WTC11 (cell line): ENCODE measurements around the gene ZFAND6. TPM values are rescaled to one million over a fixed set of nuclear protein-coding genes. Genes with fewer than 3 reads are reported as not detected.

ENCODE experiments used
- ATAC-seq: fragments of 200-7000 bp; cut with Tn5 transposase; 2 replicates; pipeline ENCODE4 v1.10.0; 2021; ENCODE audit warnings: mild to moderate bottlenecking, moderate library complexity
- CTCF ChIA-PET: fragments of 300-600 bp; sonication (Branson Sonifier 250); formaldehyde crosslinking; loops from one replicate; lab custom pipeline; 2021; ENCODE audit warnings: antibody characterized with exemption; lab: Charles Lee
- POLR2A ChIA-PET: fragments of 350-600 bp; sonication (Branson Sonifier 250); formaldehyde crosslinking; loops from one replicate; lab custom pipeline; 2021; ENCODE audit warnings: antibody characterized with exemption; lab: Charles Lee
- DNase-seq: peaks from one replicate; pipeline ENCODE4 v3.0.0; 2021; ENCODE audit warnings: low spot score
- H3K27ac Mint-ChIP-seq: 2 replicates; pipeline ENCODE4 v1.8.0; 2021; ENCODE audit warnings: mixed read lengths
- H3K27me3 Mint-ChIP-seq: 2 replicates; pipeline ENCODE4 v1.8.0; 2021; ENCODE audit warnings: low read depth, mild to moderate bottlenecking, moderate library complexity, mixed read lengths
- H3K36me3 Mint-ChIP-seq: 2 replicates; pipeline ENCODE4 v1.8.0; 2021; ENCODE audit warnings: mixed read lengths
- H3K4me1 Mint-ChIP-seq: 2 replicates; pipeline ENCODE4 v1.8.0; 2022; ENCODE audit warnings: mixed read lengths
- H3K4me3 Mint-ChIP-seq: 2 replicates; pipeline ENCODE4 v1.8.0; 2021; ENCODE audit warnings: mild to moderate bottlenecking, moderate library complexity, mixed read lengths
- H3K9me3 Mint-ChIP-seq: 2 replicates; pipeline ENCODE4 v1.8.0; 2021; ENCODE audit warnings: mixed read lengths
- ATF1 ChIP-seq: sonication (generic); formaldehyde crosslinking; IDR thresholded peaks from 2 replicates; pipeline ENCODE4 v1.8.1; 2023; ENCODE audit warnings: mild to moderate bottlenecking, moderate library complexity, missing genetic modification reagents
- ATF3 ChIP-seq: sonication (generic); formaldehyde crosslinking; conservative IDR thresholded peaks from 2 replicates; pipeline ENCODE4 v1.8.1; 2022; ENCODE audit warnings: mild to moderate bottlenecking, missing genetic modification reagents
- CBFB ChIP-seq: sonication (generic); formaldehyde crosslinking; IDR thresholded peaks from 2 replicates; pipeline ENCODE4 v1.8.1; 2022; ENCODE audit warnings: mild to moderate bottlenecking, low read depth, missing genetic modification reagents
- CTCF ChIP-seq: fragments of 200-600 bp; IDR thresholded peaks from 2 replicates; pipeline ENCODE4 v1.8.0; 2022; ENCODE audit warnings: antibody characterized with exemption
- E2F5 ChIP-seq: sonication (generic); formaldehyde crosslinking; IDR thresholded peaks from 2 replicates; pipeline ENCODE4 v1.8.1; 2022; ENCODE audit warnings: mild to moderate bottlenecking, moderate library complexity, missing genetic modification reagents
- ELF4 ChIP-seq: sonication (generic); formaldehyde crosslinking; IDR thresholded peaks from 2 replicates; pipeline ENCODE4 v1.8.1; 2022; ENCODE audit warnings: low read depth, mild to moderate bottlenecking, moderate library complexity, missing genetic modification reagents
- FOXJ3 ChIP-seq: sonication (generic); formaldehyde crosslinking; IDR thresholded peaks from 2 replicates; pipeline ENCODE4 v1.9.0; 2021; ENCODE audit warnings: missing genetic modification reagents, mild to moderate bottlenecking, borderline replicate concordance
- JAZF1 ChIP-seq: fragments of 250-450 bp; sonication (Bioruptor Pico); IDR thresholded peaks from 2 replicates; pipeline ENCODE4 v1.9.0; 2021; ENCODE audit warnings: moderate library complexity, mild to moderate bottlenecking, inconsistent platforms
- MYBL2 ChIP-seq: sonication (generic); formaldehyde crosslinking; IDR thresholded peaks from 2 replicates; pipeline ENCODE4 v1.8.1; 2023; ENCODE audit warnings: mild to moderate bottlenecking, moderate library complexity, missing genetic modification reagents
- NFE2L1 ChIP-seq: sonication (generic); formaldehyde crosslinking; IDR thresholded peaks from 2 replicates; pipeline ENCODE4 v1.8.1; 2023; ENCODE audit warnings: missing genetic modification reagents
- NR2C2 ChIP-seq: sonication (generic); formaldehyde crosslinking; IDR thresholded peaks from 2 replicates; pipeline ENCODE4 v1.8.0; 2022; ENCODE audit warnings: mild to moderate bottlenecking, missing genetic modification reagents
- PRRX2 ChIP-seq: fragments of 250-450 bp; sonication (Bioruptor Pico); IDR thresholded peaks from 2 replicates; pipeline ENCODE4 v1.8.0; 2021; ENCODE audit warnings: mild to moderate bottlenecking
- RORB ChIP-seq: fragments of 250-450 bp; sonication (Bioruptor Pico); IDR thresholded peaks from 2 replicates; pipeline ENCODE4 v1.9.0; 2021; ENCODE audit warnings: mild to moderate bottlenecking
- TCF7 ChIP-seq: sonication (generic); formaldehyde crosslinking; IDR thresholded peaks from 2 replicates; pipeline ENCODE4 v1.8.0; 2022; ENCODE audit warnings: mild to moderate bottlenecking, low read depth, missing genetic modification reagents, moderate library complexity
- TP53 ChIP-seq: sonication (generic); formaldehyde crosslinking; IDR thresholded peaks from 2 replicates; pipeline ENCODE4 v1.8.1; 2023; ENCODE audit warnings: mild to moderate bottlenecking, missing genetic modification reagents
- USF2 ChIP-seq: sonication (generic); formaldehyde crosslinking; IDR thresholded peaks from 2 replicates; pipeline ENCODE4 v1.8.1; 2023; ENCODE audit warnings: mild to moderate bottlenecking, missing genetic modification reagents, moderate library complexity
- ZNF219 ChIP-seq: sonication (generic); formaldehyde crosslinking; IDR thresholded peaks from 2 replicates; pipeline ENCODE4 v1.8.0; 2023; ENCODE audit warnings: missing genetic modification reagents, mild to moderate bottlenecking, borderline replicate concordance
- ZNF281 ChIP-seq: sonication (generic); formaldehyde crosslinking; IDR thresholded peaks from 2 replicates; pipeline ENCODE4 v1.8.0; 2023; ENCODE audit warnings: mild to moderate bottlenecking, missing genetic modification reagents
- ZNF396 ChIP-seq: fragments of 250-450 bp; sonication (Bioruptor Pico); IDR thresholded peaks from 2 replicates; pipeline ENCODE4 v1.8.0; 2021; ENCODE audit warnings: mild to moderate bottlenecking, moderate library complexity, borderline replicate concordance
- ZNF416 ChIP-seq: fragments of 250-450 bp; sonication (Bioruptor Pico); IDR thresholded peaks from 2 replicates; pipeline ENCODE4 v1.9.0; 2021; ENCODE audit warnings: mild to moderate bottlenecking, inconsistent platforms
- ZNF423 ChIP-seq: fragments of 250-450 bp; sonication (Bioruptor Pico); IDR thresholded peaks from 2 replicates; pipeline ENCODE4 v2.1.2; 2022; ENCODE audit warnings: mild to moderate bottlenecking, moderate library complexity
- total RNA-seq: library from RNA; stranded (reverse); gene quantifications from 3 replicates; pipeline ENCODE4 v1.2.3, GENCODE V29; 2021
- TF ChIP-seq, protein P1 (sequence below): sonication (generic); formaldehyde crosslinking; IDR thresholded peaks from 2 replicates; pipeline ENCODE4 v1.8.1; 2023; ENCODE audit warnings: mild to moderate bottlenecking, missing genetic modification reagents

The ZFAND6 gene
- total RNA-seq, 1 experiment from 2014 or later: 114 TPM

DNA sequence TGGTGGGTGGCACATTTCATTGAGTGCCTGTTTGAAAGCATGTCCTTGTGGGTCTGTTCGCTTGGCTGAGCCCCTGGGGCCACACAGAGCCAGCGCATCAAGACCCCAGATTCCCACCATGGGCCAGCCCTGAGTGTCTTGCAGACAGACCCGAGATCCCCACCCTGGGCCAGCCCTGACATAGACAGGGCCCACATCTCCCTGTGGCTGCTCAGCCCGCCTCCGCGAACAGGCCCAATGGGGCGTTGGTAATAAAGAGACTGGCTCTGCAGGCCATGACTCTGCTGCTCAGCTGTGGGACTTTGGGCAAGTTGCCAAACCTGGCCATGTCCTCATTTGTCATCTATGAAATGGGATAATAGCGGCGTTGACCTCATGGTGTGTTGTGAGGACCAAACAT lies 116.0 kb downstream of the ZFAND6 start (continued):
- TF ChIP-seq, protein P1, sequence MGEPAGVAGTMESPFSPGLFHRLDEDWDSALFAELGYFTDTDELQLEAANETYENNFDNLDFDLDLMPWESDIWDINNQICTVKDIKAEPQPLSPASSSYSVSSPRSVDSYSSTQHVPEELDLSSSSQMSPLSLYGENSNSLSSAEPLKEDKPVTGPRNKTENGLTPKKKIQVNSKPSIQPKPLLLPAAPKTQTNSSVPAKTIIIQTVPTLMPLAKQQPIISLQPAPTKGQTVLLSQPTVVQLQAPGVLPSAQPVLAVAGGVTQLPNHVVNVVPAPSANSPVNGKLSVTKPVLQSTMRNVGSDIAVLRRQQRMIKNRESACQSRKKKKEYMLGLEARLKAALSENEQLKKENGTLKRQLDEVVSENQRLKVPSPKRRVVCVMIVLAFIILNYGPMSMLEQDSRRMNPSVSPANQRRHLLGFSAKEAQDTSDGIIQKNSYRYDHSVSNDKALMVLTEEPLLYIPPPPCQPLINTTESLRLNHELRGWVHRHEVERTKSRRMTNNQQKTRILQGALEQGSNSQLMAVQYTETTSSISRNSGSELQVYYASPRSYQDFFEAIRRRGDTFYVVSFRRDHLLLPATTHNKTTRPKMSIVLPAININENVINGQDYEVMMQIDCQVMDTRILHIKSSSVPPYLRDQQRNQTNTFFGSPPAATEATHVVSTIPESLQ (CRISPR knock-in tag): no peak
- no peak for TF ChIP-seq RORB (CRISPR knock-in tag)
- no peak for TF ChIP-seq ZNF396 (CRISPR knock-in tag)
- TF ChIP-seq TP53 (CRISPR knock-in tag): no peak
- TF ChIP-seq E2F5: no peak
- TF ChIP-seq CBFB (CRISPR knock-in tag): no peak
- no peak for TF ChIP-seq JAZF1

DNA sequence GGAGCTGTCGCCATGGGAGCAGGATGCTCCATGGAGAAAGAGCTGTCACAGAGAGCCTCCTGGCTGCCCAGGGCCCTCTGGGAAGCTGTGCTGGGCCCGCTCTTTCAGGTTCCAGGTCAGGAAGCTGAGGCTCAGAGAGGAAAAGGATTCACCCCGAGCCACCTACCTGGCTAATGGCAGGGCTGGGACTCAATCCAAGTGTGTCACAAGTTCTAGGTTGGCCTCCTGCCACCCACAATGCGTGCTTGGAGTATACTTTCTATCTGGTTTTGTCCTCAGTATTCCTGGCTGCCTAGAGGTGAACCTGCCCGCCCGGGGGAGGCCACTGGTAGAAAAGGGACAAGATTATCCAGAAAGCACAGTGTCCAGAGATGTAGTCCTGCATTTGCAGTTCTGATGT lies 117.0 kb downstream of the ZFAND6 start:
- ATAC-seq (no peak), DNase-seq (no peak)
- no peaks in the 10 kb centered on the region for H3K4me1 Mint-ChIP-seq
- no peaks in the 10 kb centered on the region; the same call in 1 of the 2 replicates for H3K9me3 Mint-ChIP-seq
- ChIA-PET POLR2A (no interaction called here), CTCF (no interaction called here)
- peaks cover 10% of the 10 kb centered on the region for H3K36me3 Mint-ChIP-seq
- no peak overlapping the region; the same call in 1 of the 2 replicates for H3K27ac Mint-ChIP-seq
- H3K27me3 Mint-ChIP-seq: no peaks in the 10 kb centered on the region
- no peak for TF ChIP-seq NFE2L1 (CRISPR knock-in tag)
- TF ChIP-seq ELF4: no peak
- TF ChIP-seq ATF1 (CRISPR knock-in tag): no peak
- no peak for TF ChIP-seq ATF3 (CRISPR knock-in tag)
- no peak overlapping the region for H3K4me3 Mint-ChIP-seq

- ChIA-PET CTCF (no interaction called here), POLR2A (interaction anchor here (1.2 kb wide), 1 partner anchor 9 kb away, joined by 4 read pairs; no protein-coding TSS in a partner anchor)
- DNase-seq (no peak), ATAC-seq (no peak)
- H3K9me3 Mint-ChIP-seq: no peaks in the 10 kb centered on the region; the same call in 1 of the 2 replicates
- no peak overlapping the region for H3K27ac Mint-ChIP-seq
- H3K4me3 Mint-ChIP-seq: no peak overlapping the region
- H3K36me3 Mint-ChIP-seq: peaks cover 12% of the 10 kb centered on the region
- no peaks in the 10 kb centered on the region for H3K27me3 Mint-ChIP-seq
- no peaks in the 10 kb centered on the region for H3K4me1 Mint-ChIP-seq
- TF ChIP-seq NR2C2 (CRISPR knock-in tag): no peak
- no peak for TF ChIP-seq FOXJ3
- TF ChIP-seq TCF7: no peak
- TF ChIP-seq CTCF: no peak
- TF ChIP-seq CBFB (CRISPR knock-in tag): no peak
- no peak for TF ChIP-seq ZNF416 (CRISPR knock-in tag)
- TF ChIP-seq ZNF281 (CRISPR knock-in tag): no peak
- TF ChIP-seq, protein P1 (CRISPR knock-in tag): no peak
- no peak for TF ChIP-seq ATF1 (CRISPR knock-in tag)
- TF ChIP-seq ZNF219: no peak
- TF ChIP-seq ATF3 (CRISPR knock-in tag): no peak
- TF ChIP-seq USF2 (CRISPR knock-in tag): no peak
- TF ChIP-seq PRRX2: no peak
- no peak for TF ChIP-seq MYBL2 (CRISPR knock-in tag)
- TF ChIP-seq ZNF423 (CRISPR knock-in tag): no peak
Measured at GRCh38 chr15:80177156-80177555, 117.7 kb downstream of the ZFAND6 start.
